Neural cell (in vitro differentiated cells): ENCODE measurements around the gene FOXO3. TPM values are rescaled to one million over a fixed set of nuclear protein-coding genes. Genes with fewer than 3 reads are reported as not detected.

Experiments
- H2AFZ ChIP-seq: fragments of 200-600, 300-800 bp; sonication (generic), shearing (Covaris generic); 2 replicates; pipeline ENCODE4 v1.6.0; 2014; ENCODE audit warnings: low read depth, mild to moderate bottlenecking, antibody characterized with exemption, low read length, moderate library complexity
- H3F3A ChIP-seq: fragments of 200-600 bp; shearing (Covaris generic); 2 replicates; pipeline ENCODE4 v1.6.1; 2016; ENCODE audit warnings: mild to moderate bottlenecking, moderate library complexity, mixed read lengths, antibody characterized with exemption, low read length; ENCODE audit not compliant: insufficient read depth, poor library complexity, severe bottlenecking
- H3K27ac ChIP-seq: fragments of 200-600, 300-800 bp; sonication (generic), shearing (Covaris generic); 2 replicates; pipeline ENCODE4 v1.5.1; 2014; ENCODE audit warnings: mild to moderate bottlenecking, low read length, moderate library complexity
- H3K27me3 ChIP-seq: fragments of 300-800, 200-600 bp; sonication (generic), shearing (Covaris generic); 2 replicates; pipeline ENCODE4 v1.6.0; 2014; ENCODE audit warnings: mild to moderate bottlenecking, low read depth, low read length, moderate library complexity; ENCODE audit not compliant: insufficient read depth
- H3K36me3 ChIP-seq: fragments of 300-800, 200-600 bp; sonication (generic), shearing (Covaris generic); 2 replicates; pipeline ENCODE4 v1.5.1; 2014; ENCODE audit warnings: mild to moderate bottlenecking, antibody characterized with exemption, low read length, moderate library complexity; ENCODE audit not compliant: insufficient read depth
- H3K4me2 ChIP-seq: fragments of 300-800, 200-600 bp; sonication (generic), shearing (Covaris generic); 2 replicates; pipeline ENCODE4 v1.6.0; 2014; ENCODE audit warnings: mild to moderate bottlenecking, low read length
- H3K4me3 ChIP-seq: fragments of 300-800, 200-600 bp; sonication (generic), shearing (Covaris generic); 2 replicates; pipeline ENCODE4 v1.5.1; 2014; ENCODE audit warnings: mild to moderate bottlenecking, low read length, moderate library complexity
- H3K79me2 ChIP-seq: fragments of 200-600 bp; shearing (Covaris generic); replicated peaks from 2 replicates; pipeline ENCODE4 v1.6.0; 2014; ENCODE audit warnings: mild to moderate bottlenecking, low read length, moderate library complexity; ENCODE audit not compliant: insufficient read depth
- H3K9ac ChIP-seq: fragments of 300-800, 200-600 bp; sonication (generic), shearing (Covaris generic); 2 replicates; pipeline ENCODE4 v1.6.1; 2016; ENCODE audit warnings: mild to moderate bottlenecking, low read length, mixed read lengths
- H3K9me2 ChIP-seq: fragments of 200-600 bp; shearing (Covaris generic); 2 replicates; pipeline ENCODE4 v1.6.1; 2016; ENCODE audit warnings: mild to moderate bottlenecking, low read length, mixed read lengths; ENCODE audit not compliant: insufficient read depth
- H3K9me3 ChIP-seq: fragments of 200-600, 300-800 bp; sonication (generic), shearing (Covaris generic); 2 replicates; pipeline ENCODE4 v1.6.1; 2016; ENCODE audit warnings: mild to moderate bottlenecking, mixed run types, low read length, moderate library complexity, mixed read lengths
- H4K20me1 ChIP-seq: fragments of 200-600 bp; shearing (Covaris generic); 2 replicates; pipeline ENCODE4 v1.6.1; 2016; ENCODE audit warnings: mild to moderate bottlenecking, mixed run types; ENCODE audit not compliant: insufficient read depth
- CTCF ChIP-seq: fragments of 450-650 bp; IDR thresholded peaks from 2 replicates; pipeline ENCODE4 v1.5.1; 2014; ENCODE audit warnings: antibody characterized with exemption, mild to moderate bottlenecking, moderate library complexity; ENCODE audit not compliant: poor library complexity, severe bottlenecking
- EP300 ChIP-seq: fragments of 450-650 bp; conservative IDR thresholded peaks from 2 replicates; pipeline ENCODE4 v1.6.1; 2014; ENCODE audit warnings: antibody characterized with exemption, mild to moderate bottlenecking, moderate library complexity; ENCODE audit not compliant: poor library complexity, severe bottlenecking
- EZH2 ChIP-seq: fragments of 200-600, 300-800 bp; shearing (Covaris generic), sonication (generic); IDR thresholded peaks from 2 replicates; pipeline ENCODE4 v1.6.1; 2014; ENCODE audit warnings: antibody characterized with exemption, low read length, borderline replicate concordance, mild to moderate bottlenecking; ENCODE audit not compliant: insufficient read depth, poor library complexity, severe bottlenecking
- MXI1 ChIP-seq: fragments of 450-650 bp; conservative IDR thresholded peaks from 2 replicates; pipeline ENCODE4 v1.6.1; 2014; ENCODE audit warnings: antibody characterized with exemption, mild to moderate bottlenecking; ENCODE audit not compliant: poor library complexity, severe bottlenecking
- POLR2AphosphoS5 ChIP-seq: IDR thresholded peaks from 2 replicates; pipeline ENCODE4 v1.6.1; 2012
- RAD21 ChIP-seq: fragments of 450-650 bp; conservative IDR thresholded peaks from 2 replicates; pipeline ENCODE4 v1.6.1; 2014; ENCODE audit warnings: antibody characterized with exemption, mild to moderate bottlenecking, moderate library complexity
- REST ChIP-seq: IDR thresholded peaks from 2 replicates; pipeline ENCODE4 v1.6.1; 2012; ENCODE audit warnings: borderline replicate concordance
- SMC3 ChIP-seq: fragments of 450-650 bp; conservative IDR thresholded peaks from 2 replicates; pipeline ENCODE4 v1.6.1; 2014; ENCODE audit warnings: antibody characterized with exemption, mild to moderate bottlenecking, moderate library complexity; ENCODE audit not compliant: poor library complexity
- TAF1 ChIP-seq: IDR thresholded peaks from 2 replicates; pipeline ENCODE4 v1.6.1; 2012; ENCODE audit warnings: low read depth
- polyA plus RNA-seq: library from polyadenylated mRNA; depleted of rRNA; stranded (reverse); fragments of >200 nt; gene quantifications from 2 replicates; pipeline ENCODE4 v1.2.3, GENCODE V29; 2014

Gene FOXO3
- polyA plus RNA-seq, 1 donor from 2014 or later = 21.3 TPM

- Histone ChIP-seq H3K9me2 (no peaks in the 10 kb centered on the region), H2AFZ (no peak overlapping the region), H3K9ac (no peak overlapping the region), H3K4me2 (no peak overlapping the region), H3K27me3 (no peaks in the 10 kb centered on the region), H3K79me2 (no peaks in the 10 kb centered on the region), H4K20me1 (no peaks in the 10 kb centered on the region), H3K4me3 (no peak overlapping the region), H3K36me3 (no peaks in the 10 kb centered on the region), H3K9me3 (no peaks in the 10 kb centered on the region), H3F3A (no peaks in the 10 kb centered on the region), H3K27ac (no peak overlapping the region)
- no peak for TF ChIP-seq REST
- no peak for TF ChIP-seq EP300
- TF ChIP-seq SMC3 = no peak
Measured at GRCh38 chr6:108685970-108686369, 125.3 kb downstream of the FOXO3 start.

GRCh38 chr6:108686896-108687295 is 126.2 kb downstream of the FOXO3 start:
- H3K36me3 ChIP-seq = no peaks in the 10 kb centered on the region
- H3K9me2 ChIP-seq = no peaks in the 10 kb centered on the region
- no peaks in the 10 kb centered on the region for H4K20me1 ChIP-seq
- no peak overlapping the region for H3K4me2 ChIP-seq
- H2AFZ ChIP-seq = no peak overlapping the region
- H3K27ac ChIP-seq = no peak overlapping the region
- H3F3A ChIP-seq = no peaks in the 10 kb centered on the region
- no peaks in the 10 kb centered on the region for H3K27me3 ChIP-seq
- TF ChIP-seq TAF1 (no peak), EZH2 (no peak), POLR2AphosphoS5 (no peak), SMC3 (no peak), RAD21 (no peak), EP300 (no peak), REST (no peak), CTCF (no peak), MXI1 (no peak)
- no peaks in the 10 kb centered on the region for H3K79me2 ChIP-seq
- no peak overlapping the region for H3K9ac ChIP-seq
- H3K4me3 ChIP-seq = no peak overlapping the region
- no peaks in the 10 kb centered on the region for H3K9me3 ChIP-seq
